Activated naive CD4-positive, alpha-beta T cell treated with anti-CD3 and anti-CD28 coated beads, Interleukin-2, amount 50 U/mL, for 24 hours (primary cell): ENCODE measurements around the gene MYO5A.
"Not testable (repeated sequence)": the region's sequence is repeated elsewhere in the genome, so short reads cannot be mapped to it uniquely, and the experiment has no call there.

Experiments used
- H3K27ac Mint-ChIP-seq: one replicate; pipeline ENCODE4 v1.8.0; 2021; ENCODE audit warnings: mild to moderate bottlenecking, mixed read lengths
- H3K27me3 Mint-ChIP-seq: one replicate; pipeline ENCODE4 v1.8.0; 2021; ENCODE audit warnings: mixed read lengths
- H3K36me3 Mint-ChIP-seq: one replicate; pipeline ENCODE4 v1.8.0; 2021; ENCODE audit warnings: mixed read lengths
- H3K4me1 Mint-ChIP-seq: one replicate; pipeline ENCODE4 v1.8.0; 2021; ENCODE audit warnings: mixed read lengths
- H3K4me3 Mint-ChIP-seq: one replicate; pipeline ENCODE4 v1.8.0; 2021; ENCODE audit warnings: mild to moderate bottlenecking, mixed read lengths
- H3K9me3 Mint-ChIP-seq: one replicate; pipeline ENCODE4 v1.8.0; 2021; ENCODE audit warnings: mixed read lengths

MYO5A gene

DNA sequence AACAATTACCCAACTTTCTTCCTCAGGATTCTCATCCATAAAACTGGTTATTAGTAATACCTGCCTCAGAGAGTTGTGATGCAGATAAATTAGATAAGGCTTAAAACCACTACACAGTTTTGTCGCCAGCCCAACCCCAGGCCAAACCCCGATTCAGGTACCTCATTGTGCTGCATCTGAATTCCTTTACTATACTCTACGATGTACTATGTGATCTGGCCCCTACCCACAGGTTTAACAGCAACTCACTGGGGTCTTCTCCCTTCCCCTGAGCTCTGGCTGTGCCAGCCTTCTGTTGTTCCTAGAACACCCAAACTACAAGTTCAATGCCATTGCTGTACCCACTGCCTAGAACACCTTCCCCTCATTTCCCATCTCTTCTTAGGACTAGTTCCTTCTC is 64.6 kb downstream of the MYO5A start:
- Mint-ChIP-seq H3K9me3 (peaks cover 8% of the 10 kb centered on the region), H3K4me1 (peaks cover 31% of the 10 kb centered on the region), H3K27me3 (no peaks in the 10 kb centered on the region), H3K4me3 (no peak overlapping the region), H3K36me3 (peaks cover 8% of the 10 kb centered on the region), H3K27ac (peak overlapping the region; percentile 87)

- Mint-ChIP-seq H3K27ac (peak overlapping the region; percentile 87), H3K4me3 (no peak overlapping the region), H3K9me3 (peaks cover 8% of the 10 kb centered on the region), H3K36me3 (peaks cover 8% of the 10 kb centered on the region), H3K27me3 (no peaks in the 10 kb centered on the region), H3K4me1 (peaks cover 31% of the 10 kb centered on the region)
Measured at GRCh38 chr15:52463638-52464037, 65.0 kb downstream of the MYO5A start.

DNA sequence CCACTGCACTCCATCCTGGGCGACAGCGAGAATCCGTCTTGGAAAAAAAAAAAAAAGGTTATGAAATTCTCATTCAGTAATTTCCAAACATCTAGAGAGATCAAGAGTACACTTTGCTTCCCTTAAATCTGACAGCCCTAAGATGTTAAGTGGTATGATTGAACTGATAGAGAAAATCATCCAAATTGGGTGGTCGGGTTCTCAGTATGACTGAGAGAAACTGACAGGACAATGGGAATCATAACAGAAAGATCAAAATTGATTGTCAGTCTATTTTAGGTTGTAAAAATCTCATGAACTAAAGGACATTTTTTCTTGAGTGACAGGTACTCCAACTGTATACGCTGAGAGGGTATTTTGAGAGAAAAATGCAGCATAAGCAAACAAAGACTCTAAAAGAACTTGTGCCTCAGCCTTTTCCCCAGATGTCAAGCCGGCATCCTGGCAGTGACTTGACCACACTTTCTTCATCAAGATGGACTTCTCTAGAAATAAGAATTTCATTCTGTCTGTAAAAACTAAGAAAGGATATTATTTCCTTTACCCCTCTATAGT is 65.8 kb downstream of the MYO5A start:
- H3K27me3 Mint-ChIP-seq, result no peaks in the 10 kb centered on the region
- H3K4me1 Mint-ChIP-seq, result peaks cover 32% of the 10 kb centered on the region
- peaks cover 8% of the 10 kb centered on the region for H3K36me3 Mint-ChIP-seq
- H3K4me3 Mint-ChIP-seq, result no peak overlapping the region
- H3K9me3 Mint-ChIP-seq, result peaks cover 8% of the 10 kb centered on the region
- no peak overlapping the region for H3K27ac Mint-ChIP-seq

DNA sequence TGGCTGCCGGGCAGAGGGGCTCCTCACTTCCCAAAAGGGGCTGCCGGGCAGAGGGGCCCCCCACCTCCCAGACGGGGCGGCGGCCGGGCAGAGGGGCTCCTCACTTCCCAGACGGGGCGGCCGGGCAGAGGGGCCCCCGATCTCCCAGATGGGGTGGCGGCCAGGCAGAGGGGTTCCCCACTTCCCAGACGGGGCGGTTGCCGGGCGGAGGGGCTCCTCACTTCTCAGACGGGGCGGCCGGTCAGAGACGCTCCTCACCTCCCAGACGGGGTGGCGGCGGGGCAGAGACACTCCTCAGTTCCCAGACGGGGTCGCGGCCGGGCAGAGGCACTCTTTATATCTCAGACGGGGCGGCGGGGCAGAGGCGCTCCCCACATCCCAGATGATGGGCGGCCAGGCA is 69.0 kb downstream of the MYO5A start:
- H3K9me3 Mint-ChIP-seq, H3K4me3 Mint-ChIP-seq, H3K27me3 Mint-ChIP-seq: not testable (repeated sequence)
- Mint-ChIP-seq H3K27ac (peak overlapping the region; percentile 51), H3K4me1 (peaks cover 40% of the 10 kb centered on the region), H3K36me3 (peaks cover 11% of the 10 kb centered on the region)

DNA sequence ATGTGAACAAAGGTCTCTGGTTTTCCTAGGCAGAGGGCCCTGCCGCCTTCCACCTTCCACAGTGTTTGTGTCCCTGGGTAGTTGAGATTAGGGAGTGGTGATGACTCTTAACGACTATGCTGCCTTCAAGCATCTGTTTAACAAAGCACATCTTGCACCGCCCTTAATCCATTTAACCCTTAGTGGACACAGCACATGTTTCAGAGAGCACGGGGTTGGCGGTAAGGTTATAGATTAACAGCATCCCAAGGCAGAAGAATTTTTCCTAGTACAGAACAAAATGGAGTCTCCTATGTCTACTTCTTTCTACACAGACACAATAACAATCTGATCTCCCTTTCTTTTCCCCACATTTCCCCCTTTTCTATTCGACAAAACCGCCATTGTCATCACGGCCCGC is 69.4 kb downstream of the MYO5A start:
- not testable (repeated sequence) for H3K4me3 Mint-ChIP-seq, H3K27me3 Mint-ChIP-seq
- peaks cover 14% of the 10 kb centered on the region for H3K36me3 Mint-ChIP-seq
- peaks cover 10% of the 10 kb centered on the region for H3K9me3 Mint-ChIP-seq
- peaks cover 40% of the 10 kb centered on the region for H3K4me1 Mint-ChIP-seq
- peak overlapping the region; percentile 51 for H3K27ac Mint-ChIP-seq

DNA sequence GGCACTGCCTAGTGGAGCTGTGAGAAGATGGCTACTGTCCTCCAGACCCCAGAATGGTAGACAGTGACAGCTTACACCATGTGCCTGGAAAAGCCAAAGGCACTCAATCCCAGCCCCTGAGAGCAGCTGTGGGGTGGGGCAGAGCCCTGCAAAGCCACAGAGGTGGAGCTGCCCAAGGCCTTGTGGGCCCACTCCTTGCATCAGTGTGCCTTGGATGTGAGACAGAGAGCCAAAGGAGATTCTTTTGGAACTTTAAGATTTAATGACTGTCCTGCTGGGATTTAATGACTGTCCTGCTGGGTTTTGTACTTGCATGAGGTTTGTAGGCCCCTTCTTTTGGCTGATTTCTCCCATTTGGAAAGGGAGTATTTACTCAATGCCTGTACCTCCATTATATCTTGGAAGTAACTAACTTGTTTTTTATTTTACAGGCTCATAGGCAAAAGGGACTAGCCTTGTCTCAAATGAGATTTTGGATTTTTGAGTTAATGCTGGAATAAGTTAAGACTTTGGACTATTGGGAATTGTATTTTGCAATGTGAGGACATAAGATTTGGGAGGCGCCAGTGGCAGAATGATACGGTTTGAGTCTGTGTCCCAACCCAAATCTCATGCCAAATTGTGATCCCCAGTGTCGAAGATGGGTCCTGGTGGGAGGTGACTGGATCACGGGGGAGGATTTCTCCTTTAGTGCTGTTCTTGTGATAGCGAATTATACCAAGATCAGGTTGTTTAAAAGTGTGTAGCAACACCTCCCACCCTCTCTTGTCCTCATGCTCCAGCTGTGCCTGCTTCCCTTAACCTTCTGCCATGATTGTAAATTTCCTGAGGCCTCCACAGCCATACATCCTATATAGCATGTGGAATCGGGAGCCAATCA is 80.4 kb downstream of the MYO5A start:
- Mint-ChIP-seq H3K9me3 (no peaks in the 10 kb centered on the region), H3K36me3 (peaks cover 14% of the 10 kb centered on the region), H3K4me3 (no peak overlapping the region), H3K4me1 (peaks cover 39% of the 10 kb centered on the region), H3K27me3 (no peaks in the 10 kb centered on the region), H3K27ac (no peak overlapping the region)

DNA sequence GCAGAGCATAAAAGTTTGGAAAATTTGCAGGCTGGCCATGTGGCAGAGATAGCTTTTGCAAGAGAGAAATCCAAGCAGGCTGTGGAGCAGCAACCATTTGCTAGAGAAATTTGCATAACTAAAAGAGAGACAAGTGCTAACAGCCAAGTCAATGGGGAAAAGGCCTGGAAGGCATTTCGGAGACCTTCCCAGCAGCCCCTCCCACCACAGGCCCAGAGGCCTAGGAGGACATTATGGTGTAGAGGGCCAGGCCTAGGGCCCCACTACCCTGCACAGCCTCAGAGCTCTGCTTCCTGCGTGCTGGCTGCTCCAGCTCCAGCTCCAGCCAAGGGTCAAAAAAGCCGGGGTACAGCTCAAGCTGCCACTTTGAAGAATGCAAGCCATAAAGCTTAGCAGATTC is 82.7 kb downstream of the MYO5A start:
- Mint-ChIP-seq H3K4me3 (no peak overlapping the region), H3K36me3 (peaks cover 6% of the 10 kb centered on the region), H3K4me1 (peaks cover 39% of the 10 kb centered on the region), H3K9me3 (no peaks in the 10 kb centered on the region), H3K27me3 (no peaks in the 10 kb centered on the region), H3K27ac (no peak overlapping the region)

- no peak overlapping the region for H3K27ac Mint-ChIP-seq
- H3K27me3 Mint-ChIP-seq, result no peaks in the 10 kb centered on the region
- H3K36me3 Mint-ChIP-seq, result peaks cover 5% of the 10 kb centered on the region
- H3K4me3 Mint-ChIP-seq, result no peak overlapping the region
- no peaks in the 10 kb centered on the region for H3K9me3 Mint-ChIP-seq
- H3K4me1 Mint-ChIP-seq, result peaks cover 41% of the 10 kb centered on the region
Measured at GRCh38 chr15:52445553-52445952, 83.1 kb downstream of the MYO5A start.

GRCh38 chr15:52443205-52443604 is 85.5 kb downstream of the MYO5A start:
- H3K27ac Mint-ChIP-seq, result not testable (repeated sequence)

GRCh38 chr15:52441841-52442240 is 86.8 kb downstream of the MYO5A start:
- Mint-ChIP-seq H3K4me1 (peaks cover 56% of the 10 kb centered on the region), H3K27me3 (no peaks in the 10 kb centered on the region), H3K36me3 (peaks cover 8% of the 10 kb centered on the region), H3K4me3 (no peak overlapping the region), H3K9me3 (no peaks in the 10 kb centered on the region), H3K27ac (no peak overlapping the region)

More at GRCh38 chr15:52443205-52443604, 85.5 kb downstream of the MYO5A start:
- not testable (repeated sequence) for H3K27me3 Mint-ChIP-seq, H3K4me3 Mint-ChIP-seq, H3K9me3 Mint-ChIP-seq, H3K36me3 Mint-ChIP-seq
- peaks cover 52% of the 10 kb centered on the region for H3K4me1 Mint-ChIP-seq

GRCh38 chr15:52440946-52441345 is 87.7 kb downstream of the MYO5A start:
- H3K27ac Mint-ChIP-seq, result no peak overlapping the region
- no peaks in the 10 kb centered on the region for H3K9me3 Mint-ChIP-seq
- no peaks in the 10 kb centered on the region for H3K27me3 Mint-ChIP-seq
- peaks cover 61% of the 10 kb centered on the region for H3K4me1 Mint-ChIP-seq
- no peak overlapping the region for H3K4me3 Mint-ChIP-seq
- H3K36me3 Mint-ChIP-seq, result peaks cover 8% of the 10 kb centered on the region

DNA sequence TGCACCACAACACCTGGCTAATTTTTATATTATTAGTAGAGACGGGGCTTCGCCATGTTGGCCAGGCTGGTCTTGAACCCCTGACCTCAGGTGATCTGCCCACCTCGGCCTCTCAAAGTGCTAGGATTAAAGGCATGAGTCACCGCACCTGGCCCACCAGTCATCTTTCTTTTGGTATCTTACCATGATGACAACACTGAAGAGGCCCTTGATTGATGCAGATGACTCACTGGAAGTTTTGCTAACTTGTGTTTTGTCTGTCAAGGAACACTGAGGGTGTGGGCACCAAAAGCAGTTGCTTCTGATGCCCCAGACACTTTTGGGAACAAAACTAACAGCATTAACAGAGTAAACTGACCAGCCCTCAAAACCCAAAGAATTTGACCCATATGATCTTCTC is 88.3 kb downstream of the MYO5A start:
- Mint-ChIP-seq H3K4me1 (peaks cover 57% of the 10 kb centered on the region), H3K27me3 (no peaks in the 10 kb centered on the region), H3K9me3 (no peaks in the 10 kb centered on the region), H3K36me3 (peaks cover 8% of the 10 kb centered on the region), H3K27ac (peak overlapping the region; percentile 59), H3K4me3 (no peak overlapping the region)

- no peaks in the 10 kb centered on the region for H3K9me3 Mint-ChIP-seq
- H3K27me3 Mint-ChIP-seq, result no peaks in the 10 kb centered on the region
- no peak overlapping the region for H3K4me3 Mint-ChIP-seq
- H3K4me1 Mint-ChIP-seq, result peaks cover 52% of the 10 kb centered on the region
- H3K27ac Mint-ChIP-seq, result peak overlapping the region; percentile 81
- H3K36me3 Mint-ChIP-seq, result peaks cover 6% of the 10 kb centered on the region
Measured at GRCh38 chr15:52439470-52439869, 89.2 kb downstream of the MYO5A start.

DNA sequence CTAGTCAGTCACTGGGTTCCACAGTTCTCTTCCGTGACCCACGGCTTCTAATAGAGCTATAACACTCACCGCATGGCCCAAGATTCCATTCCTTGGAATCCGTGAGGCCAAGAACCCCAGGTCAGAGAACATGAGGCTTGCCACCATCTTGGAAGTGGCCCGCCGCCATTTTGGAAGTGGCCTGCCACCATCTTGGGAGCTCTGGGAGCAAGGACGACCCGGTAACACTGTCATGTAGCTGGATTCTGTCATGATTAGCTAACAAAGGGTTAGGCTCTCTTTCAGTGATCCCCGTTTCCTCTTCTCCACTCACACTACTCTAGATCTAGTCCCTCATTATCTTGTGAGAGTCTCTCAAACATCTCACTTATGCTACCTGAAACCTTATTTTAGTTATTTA is 89.6 kb downstream of the MYO5A start:
- not testable (repeated sequence) for H3K4me3 Mint-ChIP-seq, H3K9me3 Mint-ChIP-seq, H3K27ac Mint-ChIP-seq, H3K27me3 Mint-ChIP-seq, H3K36me3 Mint-ChIP-seq
- H3K4me1 Mint-ChIP-seq, result peaks cover 52% of the 10 kb centered on the region

DNA sequence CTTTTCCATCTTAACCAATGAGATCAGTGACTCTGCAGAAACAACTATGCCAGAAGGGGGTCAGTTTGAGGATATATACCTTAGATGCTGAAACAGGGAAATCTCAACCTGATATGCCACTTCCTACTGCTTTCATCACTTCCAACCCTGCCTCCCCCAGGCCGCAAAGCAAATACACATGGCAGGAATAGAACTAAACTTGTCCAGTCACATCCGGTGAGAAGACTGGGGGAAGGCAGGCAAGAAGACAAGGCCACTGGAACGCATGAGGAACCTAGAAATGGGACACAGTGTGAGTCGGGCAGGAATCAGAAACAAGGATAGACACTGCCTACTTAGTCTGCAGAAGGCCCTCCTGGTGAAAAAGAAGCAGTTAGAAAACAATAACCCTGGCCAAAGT is 90.6 kb downstream of the MYO5A start:
- H3K27ac Mint-ChIP-seq, result no peak overlapping the region
- H3K36me3 Mint-ChIP-seq, result peaks cover 6% of the 10 kb centered on the region
- H3K9me3 Mint-ChIP-seq, result no peaks in the 10 kb centered on the region
- peaks cover 52% of the 10 kb centered on the region for H3K4me1 Mint-ChIP-seq
- no peak overlapping the region for H3K4me3 Mint-ChIP-seq
- no peaks in the 10 kb centered on the region for H3K27me3 Mint-ChIP-seq

DNA sequence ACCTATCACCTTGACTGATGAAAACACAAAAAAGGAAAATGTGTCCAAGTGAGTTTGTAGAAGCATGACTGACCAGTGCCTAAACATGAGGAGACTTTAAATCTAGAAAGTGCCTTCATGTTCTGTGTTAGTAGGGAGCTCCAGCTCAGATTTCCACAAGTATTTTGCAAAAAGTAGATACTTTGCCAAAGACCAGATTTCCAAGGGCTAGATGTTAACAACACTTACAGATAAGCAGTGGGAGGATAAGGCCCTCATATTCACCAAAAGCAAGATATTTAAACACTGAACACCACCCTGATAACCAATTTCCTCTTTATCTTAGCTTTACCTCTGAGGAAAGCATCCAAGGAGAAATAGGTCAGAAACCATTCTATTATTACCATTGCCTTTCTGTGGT is 91.0 kb downstream of the MYO5A start:
- H3K4me1 Mint-ChIP-seq, result peaks cover 52% of the 10 kb centered on the region
- no peaks in the 10 kb centered on the region for H3K27me3 Mint-ChIP-seq
- no peak overlapping the region for H3K27ac Mint-ChIP-seq
- peaks cover 7% of the 10 kb centered on the region for H3K36me3 Mint-ChIP-seq
- H3K4me3 Mint-ChIP-seq, result no peak overlapping the region
- no peaks in the 10 kb centered on the region for H3K9me3 Mint-ChIP-seq
